GM08714 (cell line): ENCODE results near the gene VMP1.
"Not testable (repeated sequence)": the region's sequence is repeated elsewhere in the genome, so short reads cannot be mapped to it uniquely, and the experiment has no call there.

ENCODE experiments used
- H3K4me3 ChIP-seq: fragments of 200-500 bp; sonication (Bioruptor generic); 2 replicates; pipeline ENCODE4 v1.5.1; 2014; ENCODE audit warnings: mild to moderate bottlenecking, low read length, inconsistent platforms
- ZNF274 ChIP-seq: IDR thresholded peaks from 2 replicates; pipeline ENCODE4 v1.6.1; 2012; ENCODE audit warnings: mild to moderate bottlenecking, low read depth, low read length

Gene VMP1

GRCh38 chr17:59838052-59838916, 130.8 kb downstream of the VMP1 start:
- H3K4me3 ChIP-seq = peak overlapping the region; percentile 100
- no peak for TF ChIP-seq ZNF274

GRCh38 chr17:59839651-59840328, 132.3 kb downstream of the VMP1 start:
- TF ChIP-seq ZNF274 = no peak
- peak overlapping the region; percentile 100 for H3K4me3 ChIP-seq

GRCh38 chr17:59840329-59841090, 133.1 kb downstream of the VMP1 start:
- TF ChIP-seq ZNF274 = no peak
- peak overlapping the region; percentile 100 for H3K4me3 ChIP-seq

GRCh38 chr17:59841091-59841881, 133.8 kb downstream of the VMP1 start:
- H3K4me3 ChIP-seq = peak overlapping the region; percentile 100

- H3K4me3 ChIP-seq = peak overlapping the region; percentile 50
Observed at GRCh38 chr17:59841882-59842263, 134.4 kb downstream of the VMP1 start.

- H3K4me3 ChIP-seq = no peak overlapping the region
- no peak for TF ChIP-seq ZNF274
Observed at GRCh38 chr17:59842901-59843652, 135.6 kb downstream of the VMP1 start.

- no peak for TF ChIP-seq ZNF274
- H3K4me3 ChIP-seq = no peak overlapping the region; the same call in 1 of the 2 replicates
Observed at GRCh38 chr17:59844884-59845594, 137.6 kb downstream of the VMP1 start.

- peak overlapping the region; percentile 20; the same call in 1 of the 2 replicates for H3K4me3 ChIP-seq
- no peak for TF ChIP-seq ZNF274
Observed at GRCh38 chr17:59845595-59846393, 138.3 kb downstream of the VMP1 start.

GRCh38 chr17:59846394-59847165, 139.1 kb downstream of the VMP1 start:
- TF ChIP-seq ZNF274 = no peak
- peak overlapping the region; percentile 20; the same call in 1 of the 2 replicates for H3K4me3 ChIP-seq

GRCh38 chr17:59848385-59848668, 140.9 kb downstream of the VMP1 start:
- no peak for TF ChIP-seq ZNF274
- H3K4me3 ChIP-seq = no peak overlapping the region

GRCh38 chr17:59848778-59849177, 141.3 kb downstream of the VMP1 start:
- TF ChIP-seq ZNF274 = no peak
- no peak overlapping the region for H3K4me3 ChIP-seq

GRCh38 chr17:59850311-59850710, 142.9 kb downstream of the VMP1 start:
- not testable (repeated sequence) for H3K4me3 ChIP-seq
